ENCODE measurements around the gene TGFB3. TPM values are rescaled to one million over a fixed set of nuclear protein-coding genes. Genes with fewer than 3 reads are reported as not detected.

The TGFB3 gene
- total and polyA plus RNA-seq, 9 of the 15 experiments (the other 6 are each of a cell fraction or from before 2014, with no cell fraction given) = 0.39 to 2.0 (median 1.0) TPM

- ATAC-seq (no peak), DNase-seq (ENCODE audit: extremely low read depth in 1 of 4, low spot score in 3 of 4) (no peak), FAIRE-seq (no peak)
- ChIA-PET CTCF (ENCODE audit: low intra/inter-chr PET ratio) (no interaction called here), POLR2A (no interaction called here)
- Histone ChIP-seq H3K4me2 (ENCODE audit: insufficient read depth, low read length) (no peak overlapping the region), H3K9me3 (replicated peaks; ENCODE audit: control insufficient read depth, insufficient read depth, low read depth, low read length) (no peaks in the 10 kb centered on the region), H3K4me3 (no peak overlapping the region), H3K27me3 (ENCODE audit: control insufficient read depth in 2 of 2, insufficient read depth in 2 of 2, low read length in 2 of 2) (no peaks in the 10 kb centered on the region), H3K27ac (ENCODE audit: extremely low read depth, low read depth, low read length) (no peak overlapping the region), H2AFZ (ENCODE audit: low read depth, low read length) (no peak overlapping the region), H3K79me2 (ENCODE audit: control insufficient read depth, insufficient read depth, low read length) (no peaks in the 10 kb centered on the region), H3K36me3 (ENCODE audit: control insufficient read depth, insufficient read depth, low read length) (no peaks in the 10 kb centered on the region), H3K4me1 (replicated peaks in 1 of 2; ENCODE audit: control insufficient read depth in 2 of 2, insufficient read depth in 2 of 2, low read length in 2 of 2) (peaks cover 0 to 2% of the 10 kb centered on the region in 2 experiments; a peak in 3 of 5 replicates), H4K20me1 (replicated peaks; ENCODE audit: control insufficient read depth, insufficient read depth, low read length) (no peaks in the 10 kb centered on the region), H3K9me1 (ENCODE audit: control insufficient read depth, insufficient read depth, low read length) (no peaks in the 10 kb centered on the region), H3K9ac (ENCODE audit: insufficient read depth in 1 of 2, low read depth in 2 of 2, low read length in 2 of 2) (no peak overlapping the region)
- TF ChIP-seq ZFP30 (CRISPR knock-in tag; IDR thresholded peaks at IDR 0.05; ENCODE audit: borderline replicate concordance) (no peak), CEBPB (tag; IDR thresholded peaks at IDR 0.05) (peak; percentile 73), MEIS2 (IDR thresholded peaks at IDR 0.05; ENCODE audit: partially characterized antibody) (peak; percentile 50), PTBP1 (IDR thresholded peaks at IDR 0.05; ENCODE audit: low read depth, low read length) (no peak)
- TF ChIP-seq, protein P1, sequence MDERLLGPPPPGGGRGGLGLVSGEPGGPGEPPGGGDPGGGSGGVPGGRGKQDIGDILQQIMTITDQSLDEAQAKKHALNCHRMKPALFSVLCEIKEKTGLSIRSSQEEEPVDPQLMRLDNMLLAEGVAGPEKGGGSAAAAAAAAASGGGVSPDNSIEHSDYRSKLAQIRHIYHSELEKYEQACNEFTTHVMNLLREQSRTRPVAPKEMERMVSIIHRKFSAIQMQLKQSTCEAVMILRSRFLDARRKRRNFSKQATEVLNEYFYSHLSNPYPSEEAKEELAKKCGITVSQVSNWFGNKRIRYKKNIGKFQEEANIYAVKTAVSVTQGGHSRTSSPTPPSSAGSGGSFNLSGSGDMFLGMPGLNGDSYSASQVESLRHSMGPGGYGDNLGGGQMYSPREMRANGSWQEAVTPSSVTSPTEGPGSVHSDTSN (CRISPR knock-in tag; IDR thresholded peaks at IDR 0.05; ENCODE audit: low read depth) = no peak
- TF ChIP-seq, protein P1 (tag; conservative IDR thresholded peaks at IDR 0.05; ENCODE audit: low read depth) = 0 out of 2 replicates have a peak, but pooled peaks have one; percentile 10
- intact Hi-C loops (cut with micrococcal nuclease) = no loop called here
- in situ Hi-C loops (cut with MboI) = no loop called here
- BruUV-seq (replicated peaks) = no TSS peak
- 33% methylated on average over 1 of the region's 2 CpGs for WGBS (ENCODE audit: insufficient coverage, low coverage, missing lambda C conversion rate)
Observed at GRCh38 chr14:75915045-75915444, 66.8 kb downstream of the TGFB3 start.

Data from K562 (cell line).